GM12878 (cell line): Measurements from ENCODE around the gene HHAT. TPM values are rescaled to one million over a fixed set of nuclear protein-coding genes. Genes with fewer than 3 reads are reported as not detected.

Experiments
- BACH1 ChIP-seq: fragments of 450-650 bp; IDR thresholded peaks from 2 replicates; pipeline ENCODE4 v1.6.1; 2017; ENCODE audit warnings: mild to moderate bottlenecking, borderline replicate concordance
- CUX1 ChIP-seq: IDR thresholded peaks from 2 replicates; pipeline ENCODE4 v1.6.1; 2012; ENCODE audit warnings: improper control_type of control experiment, low read depth, low read length; ENCODE audit not compliant: insufficient replicate concordance
- DPF2 ChIP-seq: fragments of 450-650 bp; IDR thresholded peaks from 2 replicates; pipeline ENCODE4 v1.6.1; 2017; ENCODE audit warnings: mild to moderate bottlenecking
- ETV6 ChIP-seq, 2 experiments: fragments of 450-650 bp in 1 of 2; IDR thresholded peaks in 1 of 2; conservative IDR thresholded peaks in 1 of 2; 2 replicates each; pipeline ENCODE4 v1.6.1; 2014; ENCODE audit warnings: antibody characterized with exemption in 1 of 2, borderline replicate concordance in 1 of 2, low read depth in 1 of 2, mild to moderate bottlenecking in 1 of 2, moderate library complexity in 1 of 2
- FOXM1 ChIP-seq: IDR thresholded peaks from 2 replicates; pipeline ENCODE4 v1.6.1; 2012; ENCODE audit warnings: low read depth, mild to moderate bottlenecking, inconsistent platforms, low read length, moderate library complexity
- GABPA ChIP-seq: IDR thresholded peaks from 2 replicates; pipeline ENCODE4 v1.6.1; 2014; ENCODE audit warnings: antibody characterized with exemption, low read depth, mild to moderate bottlenecking, inconsistent platforms
- GATAD2B ChIP-seq: fragments of 450-650 bp; conservative IDR thresholded peaks from 2 replicates; pipeline ENCODE4 v1.6.1; 2017; ENCODE audit warnings: low read depth, mild to moderate bottlenecking, moderate library complexity
- HDAC6 ChIP-seq: fragments of 200-600 bp; sonication (generic); IDR thresholded peaks from one replicate; pipeline ENCODE4 v1.8.0; 2017; ENCODE audit warnings: antibody characterized with exemption; ENCODE audit not compliant: unreplicated experiment
- HDGF ChIP-seq: fragments of 450-650 bp; IDR thresholded peaks from 2 replicates; pipeline ENCODE4 v1.6.1; 2016; ENCODE audit warnings: antibody characterized with exemption
- IKZF1 ChIP-seq: fragments of 450-650 bp; conservative IDR thresholded peaks from 2 replicates; pipeline ENCODE4 v1.6.1; 2017; ENCODE audit warnings: antibody characterized with exemption, mild to moderate bottlenecking
- IKZF2 ChIP-seq, 2 experiments: fragments of 450-650 bp; IDR thresholded peaks; 2 replicates each; pipeline ENCODE4 v1.6.1; 2017; ENCODE audit warnings: mild to moderate bottlenecking in 2 of 2, moderate library complexity in 2 of 2
- IRF3 ChIP-seq: fragments of 450-650 bp; IDR thresholded peaks from 2 replicates; pipeline ENCODE4 v1.6.1; 2014; ENCODE audit warnings: mild to moderate bottlenecking
- MEF2A ChIP-seq: IDR thresholded peaks from 2 replicates; pipeline ENCODE4 v1.6.1; 2011; ENCODE audit warnings: low read depth, mild to moderate bottlenecking, low read length, moderate library complexity; ENCODE audit not compliant: insufficient read depth
- NR2F1 ChIP-seq: fragments of 450-650 bp; conservative IDR thresholded peaks from 2 replicates; pipeline ENCODE4 v1.6.1; 2017; ENCODE audit warnings: mild to moderate bottlenecking
- PBX3 ChIP-seq: IDR thresholded peaks from 2 replicates; pipeline ENCODE4 v1.6.1; 2011; ENCODE audit warnings: mild to moderate bottlenecking, low read depth, low read length, moderate library complexity; ENCODE audit not compliant: insufficient replicate concordance
- PKNOX1 ChIP-seq: fragments of 450-650 bp; IDR thresholded peaks from 2 replicates; pipeline ENCODE4 v1.6.1; 2016; ENCODE audit warnings: mild to moderate bottlenecking
- POLR2AphosphoS5 ChIP-seq: IDR thresholded peaks from 2 replicates; pipeline ENCODE4 v1.6.1; 2011; ENCODE audit warnings: mild to moderate bottlenecking, low read length, inconsistent platforms
- SREBF2 ChIP-seq: IDR thresholded peaks from 2 replicates; pipeline ENCODE4 v1.6.1; 2012; ENCODE audit warnings: mild to moderate bottlenecking, low read length
- USF1 ChIP-seq: IDR thresholded peaks from 2 replicates; pipeline ENCODE4 v1.6.1; 2011; ENCODE audit warnings: borderline replicate concordance, low read depth, mild to moderate bottlenecking, moderate library complexity, mixed read lengths, low read length; ENCODE audit not compliant: insufficient read depth; ENCODE audit errors: extremely low read length
- YY1 ChIP-seq: IDR thresholded peaks from 2 replicates; pipeline ENCODE4 v1.6.1; 2011; ENCODE audit warnings: low read depth, mild to moderate bottlenecking, low read length
- ZSCAN29 ChIP-seq: fragments of 450-650 bp; IDR thresholded peaks from 2 replicates; pipeline ENCODE4 v1.6.1; 2017; ENCODE audit warnings: mild to moderate bottlenecking, moderate library complexity
- polyA plus RNA-seq, 11 experiments: library from polyadenylated mRNA; depleted of rRNA in 4 of 11; unstranded in 6 of 11; stranded (reverse) in 5 of 11; fragments of >200 nt; fragmentation: Nextera tagmentation in 4 of 11; fragmentation: Illumina TruSeq in 1 of 11; extraction: Ambion mirVana in 4 of 11; extraction: Trizol in 1 of 11; gene quantifications; 1 replicate in 1 of 11; 2 replicates in 10 of 11; pipeline versions ENCODE4 v1.2.1 to v1.2.3, GENCODE V29; 2011 to 2016; ENCODE audit warnings: inconsistent platforms in 2 of 11, missing spikeins in 2 of 11, low read depth in 1 of 11
- total RNA-seq, 4 experiments: library from RNA; depleted of rRNA in 3 of 4; stranded (reverse); fragments of >200 nt in 3 of 4; fragmentation: Illumina TruSeq in 1 of 4; extraction: Trizol in 1 of 4; gene quantifications; 2 replicates each; pipeline versions ENCODE4 v1.2.1 to v1.2.3, GENCODE V29; 2013 to 2021

Gene HHAT
- total and polyA plus RNA-seq, 10 of the 15 experiments (the other 5 are each of a cell fraction or from before 2014, with no cell fraction given), result 1.2 to 37.6 (median 2.6) TPM

- TF ChIP-seq IRF3, result no peak
- TF ChIP-seq IKZF1, result peak; percentile 93
- 0 out of 2 replicates have a peak, but pooled peaks have one; percentile 87 for TF ChIP-seq GATAD2B
- no peak for TF ChIP-seq POLR2AphosphoS5
- no peak for TF ChIP-seq SREBF2
- TF ChIP-seq PBX3, result no peak
- TF ChIP-seq ETV6 (conservative IDR thresholded peaks at IDR 0.05 in 1 of 2, IDR thresholded peaks at IDR 0.05 in 1 of 2; ENCODE audit: borderline replicate concordance in 1 of 2, low read depth in 1 of 2), result no peak
- no peak for TF ChIP-seq ZSCAN29
- TF ChIP-seq PKNOX1, result peak; percentile 4; the same call in 1 of the 2 replicates
- TF ChIP-seq HDAC6, result no peak
- TF ChIP-seq MEF2A, result no peak
- peak; percentile 79 for TF ChIP-seq HDGF
- no peak for TF ChIP-seq BACH1
- no peak for TF ChIP-seq USF1
- TF ChIP-seq IKZF2 (IDR thresholded peaks at IDR 0.05), result peak; percentile 87 to 88
- TF ChIP-seq CUX1, result peak; percentile 47
- peak; percentile 72 for TF ChIP-seq NR2F1
- no peak for TF ChIP-seq GABPA
- TF ChIP-seq YY1, result peak; percentile 38; the same call in 1 of the 2 replicates
- TF ChIP-seq DPF2, result peak; percentile 15
- TF ChIP-seq FOXM1, result no peak
Observed at GRCh38 chr1:210400043-210400840, 71.5 kb downstream of the HHAT start (continued).
